Endothelial cell of umbilical vein (primary cell): ENCODE data around the gene ADARB2.

ENCODE experiments used
- CTCF ChIP-seq, 2 donors: IDR thresholded peaks; 1 replicate in 1 of 2; 2 replicates in 1 of 2; pipeline ENCODE4 v1.5.1; 2011; ENCODE audit warnings: low read length in 2 of 2, mild to moderate bottlenecking in 2 of 2, moderate library complexity in 2 of 2, control low read depth in 1 of 2, inconsistent platforms in 1 of 2, low read depth in 1 of 2; ENCODE audit not compliant: insufficient read depth in 1 of 2; ENCODE audit errors: extremely low read depth in 1 of 2
- EZH2 ChIP-seq: IDR thresholded peaks from 2 replicates; pipeline ENCODE4 v1.6.1; 2012; ENCODE audit warnings: borderline replicate concordance, low read depth, mild to moderate bottlenecking, moderate library complexity, low read length, inconsistent platforms; ENCODE audit not compliant: severe bottlenecking
- JUN ChIP-seq: IDR thresholded peaks from 2 replicates; pipeline ENCODE4 v1.6.1; 2011; ENCODE audit warnings: borderline replicate concordance, low read depth; ENCODE audit not compliant: insufficient read length, insufficient read depth
- MAX ChIP-seq: IDR thresholded peaks from 2 replicates; pipeline ENCODE4 v1.6.1; 2011; ENCODE audit not compliant: insufficient read depth, insufficient read length
- POLR2A ChIP-seq: IDR thresholded peaks from 2 replicates; pipeline ENCODE4 v1.6.1; 2012; ENCODE audit warnings: low read depth, mild to moderate bottlenecking, control low read depth, low read length
- POLR2AphosphoS5 ChIP-seq: IDR thresholded peaks from 2 replicates; pipeline ENCODE4 v1.6.1; 2012; ENCODE audit warnings: low read depth, mild to moderate bottlenecking, control low read depth, low read length, moderate library complexity; ENCODE audit not compliant: insufficient read depth

- TF ChIP-seq CTCF (IDR thresholded peaks at IDR 0.05; ENCODE audit: extremely low read depth in 1 of 2, insufficient read depth in 1 of 2, low read depth in 1 of 2, low read length in 2 of 2): no peak
- no peak for TF ChIP-seq POLR2A
- no peak for TF ChIP-seq MAX
- TF ChIP-seq POLR2AphosphoS5: no peak
- no peak for TF ChIP-seq EZH2
- no peak for TF ChIP-seq JUN
Observed at GRCh38 chr10:1133495-1134045, 603.8 kb downstream of the ADARB2 start.
